Tibial nerve (tissue), 4 donors: ENCODE data around the gene KRTAP22-1. TPM values are rescaled to one million over a fixed set of nuclear protein-coding genes. Genes with fewer than 3 reads are reported as not detected.

Source experiments
- DNase-seq, 2 donors: peaks; one replicate each; pipeline ENCODE4 v3.0.0-alpha.2; 2019; ENCODE audit warnings: low spot score in 2 of 2
- H3K27ac ChIP-seq, 4 donors: fragments of 200-600 bp; sonication (generic) in 3 of 4; one replicate each; pipeline ENCODE4 v1.5.1; 2017 to 2019; ENCODE audit warnings: mild to moderate bottlenecking in 1 of 4
- H3K27me3 ChIP-seq, 2 donors: fragments of 200-600 bp; sonication (generic) in 1 of 2; one replicate each; pipeline versions ENCODE4 v1.5.1 to v1.6.0; 2017 to 2019
- H3K36me3 ChIP-seq, 3 donors: fragments of 200-600 bp; sonication (generic); one replicate each; pipeline ENCODE4 v1.5.1; 2018 to 2019
- H3K4me1 ChIP-seq, 4 donors: fragments of 200-600 bp; sonication (generic) in 3 of 4; one replicate each; pipeline ENCODE4 v1.5.1; 2017 to 2019
- H3K4me3 ChIP-seq, 4 donors: fragments of 200-600 bp; sonication (generic) in 3 of 4; one replicate each; pipeline ENCODE4 v1.5.1; 2017 to 2019; ENCODE audit warnings: mild to moderate bottlenecking in 1 of 4, moderate library complexity in 1 of 4
- H3K9me3 ChIP-seq, 4 donors: fragments of 200-600 bp; sonication (generic) in 3 of 4; one replicate each; pipeline ENCODE4 v1.5.1; 2017 to 2019
- EP300 ChIP-seq, 2 donors: sonication (generic); formaldehyde crosslinking; IDR thresholded peaks; one replicate each; pipeline ENCODE4 v1.6.1; 2017; ENCODE audit warnings: antibody characterized with exemption in 2 of 2, mild to moderate bottlenecking in 1 of 2
- POLR2A ChIP-seq, 2 donors: fragments of 450-650 bp; IDR thresholded peaks; one replicate each; pipeline ENCODE4 v1.6.1; 2017; ENCODE audit warnings: antibody characterized with exemption in 2 of 2, mild to moderate bottlenecking in 2 of 2, moderate library complexity in 2 of 2
- WGBS, 2 donors: methylation state at CpG; one replicate each; pipeline ENCODE4 v1.1.5; 2018; 5-methylcytosine and 5-hydroxymethylcytosine counted together
- total RNA-seq, 4 donors: library from RNA; depleted of rRNA; stranded (reverse); fragments of >200 nt; gene quantifications; one replicate each; pipeline ENCODE4 v1.1.0, GENCODE V29; 2016
- TF ChIP-seq, protein P1 (sequence below), 5 experiments: fragments of 200-600 bp in 3 of 5; fragments of 450-650 bp in 2 of 5; sonication (generic) in 3 of 5; IDR thresholded peaks; one replicate each; pipeline ENCODE4 v1.5.1; 2016 to 2019; ENCODE audit warnings: antibody characterized with exemption in 5 of 5, mild to moderate bottlenecking in 3 of 5, moderate library complexity in 2 of 5

The KRTAP22-1 gene
- total RNA-seq, 4 donors from 2014 or later: not detected

DNA sequence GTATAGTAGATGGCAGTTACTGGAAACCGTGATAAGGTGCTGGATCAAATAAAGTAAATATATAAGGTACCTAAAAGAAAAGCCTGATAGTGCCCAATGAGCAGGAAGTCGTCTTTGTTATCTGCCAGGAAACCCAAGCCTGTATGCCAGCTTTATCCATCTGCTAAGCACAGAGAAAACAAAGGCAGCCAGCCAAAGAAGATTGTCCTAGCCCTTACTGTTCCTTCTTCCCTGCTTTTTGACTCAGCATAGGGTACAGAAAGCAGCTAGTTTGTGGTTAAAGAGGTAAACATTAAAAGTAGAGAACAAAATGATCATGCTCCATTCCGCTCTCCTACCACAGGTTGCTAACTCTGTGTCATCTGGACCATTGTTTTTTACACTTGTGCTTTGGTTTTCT is 20.8 kb upstream of the KRTAP22-1 start:
- DNase-seq: no peak
- no peaks in the 10 kb centered on the region for H3K36me3 ChIP-seq
- H3K4me1 ChIP-seq: no peaks in the 10 kb centered on the region
- TF ChIP-seq, protein P1, sequence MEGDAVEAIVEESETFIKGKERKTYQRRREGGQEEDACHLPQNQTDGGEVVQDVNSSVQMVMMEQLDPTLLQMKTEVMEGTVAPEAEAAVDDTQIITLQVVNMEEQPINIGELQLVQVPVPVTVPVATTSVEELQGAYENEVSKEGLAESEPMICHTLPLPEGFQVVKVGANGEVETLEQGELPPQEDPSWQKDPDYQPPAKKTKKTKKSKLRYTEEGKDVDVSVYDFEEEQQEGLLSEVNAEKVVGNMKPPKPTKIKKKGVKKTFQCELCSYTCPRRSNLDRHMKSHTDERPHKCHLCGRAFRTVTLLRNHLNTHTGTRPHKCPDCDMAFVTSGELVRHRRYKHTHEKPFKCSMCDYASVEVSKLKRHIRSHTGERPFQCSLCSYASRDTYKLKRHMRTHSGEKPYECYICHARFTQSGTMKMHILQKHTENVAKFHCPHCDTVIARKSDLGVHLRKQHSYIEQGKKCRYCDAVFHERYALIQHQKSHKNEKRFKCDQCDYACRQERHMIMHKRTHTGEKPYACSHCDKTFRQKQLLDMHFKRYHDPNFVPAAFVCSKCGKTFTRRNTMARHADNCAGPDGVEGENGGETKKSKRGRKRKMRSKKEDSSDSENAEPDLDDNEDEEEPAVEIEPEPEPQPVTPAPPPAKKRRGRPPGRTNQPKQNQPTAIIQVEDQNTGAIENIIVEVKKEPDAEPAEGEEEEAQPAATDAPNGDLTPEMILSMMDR (IDR thresholded peaks at IDR 0.05): no peak
- H3K9me3 ChIP-seq: no peaks in the 10 kb centered on the region
- no peak overlapping the region for H3K27ac ChIP-seq
- 74 to 77% methylated on average over 3 of the region's 3 CpGs for WGBS, 2 donors
- H3K4me3 ChIP-seq: no peak overlapping the region
- no peaks in the 10 kb centered on the region for H3K27me3 ChIP-seq

DNA sequence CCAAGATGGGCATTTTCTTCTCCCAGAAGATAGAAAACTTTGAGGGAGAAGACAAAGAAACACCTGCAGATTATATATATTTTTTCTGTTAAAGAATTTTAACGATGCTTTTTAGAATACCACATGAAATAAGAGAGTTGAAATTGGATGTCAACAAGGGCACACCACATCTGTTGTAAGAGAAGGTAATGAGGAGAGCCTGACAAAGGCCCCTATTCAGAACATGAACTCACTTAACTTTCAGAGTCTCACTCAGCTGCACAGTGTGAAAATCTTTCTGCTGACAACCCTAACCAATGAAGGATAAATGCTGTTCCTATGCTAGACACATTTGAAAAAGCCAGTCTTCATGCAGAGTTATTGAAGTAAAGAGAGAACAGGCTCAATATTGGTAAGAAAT is 18.0 kb upstream of the KRTAP22-1 start:
- Histone ChIP-seq H3K4me1 (no peaks in the 10 kb centered on the region), H3K27ac (no peak overlapping the region), H3K4me3 (no peak overlapping the region), H3K36me3 (no peaks in the 10 kb centered on the region), H3K9me3 (no peaks in the 10 kb centered on the region), H3K27me3 (no peaks in the 10 kb centered on the region)
- DNase-seq: no peak
- TF ChIP-seq, protein P1 (IDR thresholded peaks at IDR 0.05): no peak
- TF ChIP-seq EP300 (IDR thresholded peaks at IDR 0.05): no peak
- TF ChIP-seq POLR2A (IDR thresholded peaks at IDR 0.05): no peak
- WGBS, 2 donors: 24 to 31% methylated on average over 1 of the region's 1 CpG

DNA sequence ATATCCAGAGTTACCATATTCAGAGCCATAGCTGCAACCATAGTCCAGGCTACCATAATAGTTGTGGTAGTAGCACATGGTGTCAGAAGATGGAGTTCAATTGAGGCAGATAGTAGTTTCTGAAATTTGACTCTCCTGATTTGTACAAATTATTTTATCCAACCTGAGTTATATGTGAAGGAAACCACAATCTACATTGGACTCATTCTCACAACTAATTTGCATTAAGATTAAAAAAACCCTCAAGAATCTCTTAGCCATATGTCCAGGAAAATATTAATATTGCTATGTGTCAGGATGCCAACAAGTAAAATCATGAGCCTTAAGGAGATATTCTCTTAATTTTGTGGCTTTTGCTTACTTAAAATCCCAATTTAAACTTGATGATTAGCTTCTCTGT is 10.6 kb upstream of the KRTAP22-1 start, which contains the start of gene KRTAP22-2:
KRTAP22-2 (minus strand) TSS at position 101 of the 400 bp plus-strand sequence.
- TF ChIP-seq, protein P1 (IDR thresholded peaks at IDR 0.05): no peak
- TF ChIP-seq POLR2A (IDR thresholded peaks at IDR 0.05): no peak
- TF ChIP-seq EP300 (IDR thresholded peaks at IDR 0.05): no peak
- H3K27me3 ChIP-seq: no peaks in the 10 kb centered on the region
- no peak within 1 kb of the TSS for H3K4me3 ChIP-seq
- H3K4me1 ChIP-seq: no peaks in the 10 kb centered on the region
- H3K9me3 ChIP-seq: no peaks in the 10 kb centered on the region
- H3K27ac ChIP-seq: no peak within 1 kb of the TSS
- DNase-seq: no peak
- no peaks in the 10 kb centered on the region for H3K36me3 ChIP-seq

DNA sequence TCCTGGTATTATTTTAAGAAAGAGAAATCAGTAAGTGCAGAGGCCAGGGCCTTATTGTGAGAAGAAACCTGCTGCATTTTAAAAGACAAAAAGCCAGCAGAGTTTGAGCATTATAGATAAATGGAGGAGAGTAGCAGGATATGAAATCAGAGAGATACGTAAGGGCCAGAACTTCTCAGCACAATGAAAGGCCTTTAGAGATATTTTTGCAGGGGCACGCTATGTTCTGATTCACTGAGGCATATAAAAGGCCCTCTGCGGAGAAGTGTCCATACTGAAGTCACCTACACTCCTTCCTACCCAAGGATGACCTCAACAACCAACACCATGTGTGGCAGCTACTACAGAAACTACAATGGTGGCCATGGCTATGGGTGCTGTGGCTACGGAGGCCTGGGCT is 8.7 kb upstream of the KRTAP22-1 start, which contains the start of gene KRTAP6-3:
KRTAP6-3 (plus strand) TSS at position 301 of the 400 bp plus-strand sequence; CDS start at position 307, 6 bp downstream.
- no peak within 1 kb of the TSS for H3K4me3 ChIP-seq
- H3K27me3 ChIP-seq: no peaks in the 10 kb centered on the region
- no peak for DNase-seq
- H3K36me3 ChIP-seq: no peaks in the 10 kb centered on the region
- 90 to 95% methylated on average over 4 of the region's 4 CpGs for WGBS, 2 donors
- TF ChIP-seq POLR2A (IDR thresholded peaks at IDR 0.05) (no peak), EP300 (IDR thresholded peaks at IDR 0.05) (no peak)
- TF ChIP-seq, protein P1 (IDR thresholded peaks at IDR 0.05): no peak
- no peaks in the 10 kb centered on the region for H3K9me3 ChIP-seq
- no peak within 1 kb of the TSS for H3K27ac ChIP-seq
- H3K4me1 ChIP-seq: no peaks in the 10 kb centered on the region

DNA sequence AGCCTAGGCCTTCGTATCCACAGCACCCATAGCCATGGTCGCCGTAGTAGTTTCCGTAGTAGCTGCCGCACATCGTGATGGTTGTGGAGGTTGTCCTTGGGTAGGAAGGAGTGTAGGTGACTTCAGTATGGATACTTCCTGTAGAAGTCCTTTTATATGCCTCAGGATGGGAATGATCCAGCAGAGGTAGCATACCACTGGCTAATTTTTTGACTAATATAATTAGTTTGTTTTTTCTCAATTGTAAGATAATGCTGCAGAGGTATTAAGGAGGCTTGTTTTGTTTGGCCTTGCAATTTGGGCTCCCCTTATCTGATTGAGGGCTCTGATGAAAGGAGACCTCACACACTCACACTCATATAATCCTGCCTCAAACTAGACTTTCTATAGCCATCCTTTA is 2.1 kb upstream of the KRTAP22-1 start, which contains the start of gene KRTAP6-2:
KRTAP6-2 (minus strand) TSS at position 101 of the 400 bp plus-strand sequence; CDS start at position 73, 28 bp downstream.
- 94 to 96% methylated on average over 5 to 6 of the region's 6 CpGs for WGBS, 2 donors
- Histone ChIP-seq H3K36me3 (no peaks in the 10 kb centered on the region), H3K27me3 (no peaks in the 10 kb centered on the region), H3K9me3 (no peaks in the 10 kb centered on the region), H3K4me3 (no peak within 1 kb of the TSS), H3K27ac (no peak within 1 kb of the TSS), H3K4me1 (no peaks in the 10 kb centered on the region)
- TF ChIP-seq EP300 (IDR thresholded peaks at IDR 0.05) (no peak), POLR2A (IDR thresholded peaks at IDR 0.05) (no peak)
- TF ChIP-seq, protein P1 (IDR thresholded peaks at IDR 0.05): no peak
- DNase-seq: no peak
